ENCODE measurements around the gene GAP43. TPM values are rescaled to one million over a fixed set of nuclear protein-coding genes. Genes with fewer than 3 reads are reported as not detected.

Gene GAP43
- total RNA-seq, 1 donor from 2014 or later: not detected

GRCh38 chr3:115581362-115582135 lies 41.8 kb upstream of the GAP43 start:
- Histone ChIP-seq H3K4me3 (no peak overlapping the region), H3K9me3 (no peaks in the 10 kb centered on the region), H3K36me3 (no peaks in the 10 kb centered on the region), H3K27ac (no peak overlapping the region), H3K27me3 (no peaks in the 10 kb centered on the region), H3K4me1 (no peaks in the 10 kb centered on the region)
- intact Hi-C loops (cut with DNase I): no loop called here
- ATAC-seq (no peak), DNase-seq (no peak)
- TF ChIP-seq CTCF (IDR thresholded peaks at IDR 0.05): no peak

GRCh38 chr3:115588201-115589115 lies 34.9 kb upstream of the GAP43 start:
- Histone ChIP-seq H3K36me3 (no peaks in the 10 kb centered on the region), H3K27me3 (no peaks in the 10 kb centered on the region), H3K4me3 (no peak overlapping the region), H3K27ac (no peak overlapping the region), H3K4me1 (no peaks in the 10 kb centered on the region), H3K9me3 (no peaks in the 10 kb centered on the region)
- intact Hi-C loops (cut with DNase I): no loop called here
- DNase-seq (no peak), ATAC-seq (no peak)
- TF ChIP-seq CTCF (IDR thresholded peaks at IDR 0.05): no peak

GRCh38 chr3:115590873-115591272 lies 32.4 kb upstream of the GAP43 start:
- intact Hi-C loops (cut with DNase I): no loop called here
- no peak overlapping the region for H3K4me3 ChIP-seq
- no peaks in the 10 kb centered on the region for H3K27me3 ChIP-seq
- no peaks in the 10 kb centered on the region for H3K36me3 ChIP-seq
- ATAC-seq (no peak), DNase-seq (no peak)
- H3K4me1 ChIP-seq: no peaks in the 10 kb centered on the region
- H3K27ac ChIP-seq: no peak overlapping the region
- peaks cover 4% of the 10 kb centered on the region for H3K9me3 ChIP-seq
- TF ChIP-seq CTCF (IDR thresholded peaks at IDR 0.05): no peak

GRCh38 chr3:115595611-115596275 lies 27.6 kb upstream of the GAP43 start:
- no peak for TF ChIP-seq CTCF (IDR thresholded peaks at IDR 0.05)
- no peaks in the 10 kb centered on the region for H3K27me3 ChIP-seq
- peaks cover 4% of the 10 kb centered on the region for H3K9me3 ChIP-seq
- intact Hi-C loops (cut with DNase I): no loop called here
- no peak for ATAC-seq
- no peak for DNase-seq
- no peak overlapping the region for H3K4me3 ChIP-seq
- no peaks in the 10 kb centered on the region for H3K4me1 ChIP-seq
- no peaks in the 10 kb centered on the region for H3K36me3 ChIP-seq
- H3K27ac ChIP-seq: no peak overlapping the region

GRCh38 chr3:115598216-115598615 lies 25.1 kb upstream of the GAP43 start:
- intact Hi-C loops (cut with DNase I): no loop called here
- H3K27me3 ChIP-seq: no peaks in the 10 kb centered on the region
- ATAC-seq (no peak), DNase-seq (no peak)
- TF ChIP-seq CTCF (IDR thresholded peaks at IDR 0.05): no peak
- peaks cover 4% of the 10 kb centered on the region for H3K9me3 ChIP-seq
- no peaks in the 10 kb centered on the region for H3K36me3 ChIP-seq
- no peak overlapping the region for H3K4me3 ChIP-seq
- H3K4me1 ChIP-seq: no peaks in the 10 kb centered on the region
- H3K27ac ChIP-seq: no peak overlapping the region
